Left lung (tissue), 10 donors: Measurements from ENCODE around the gene ATXN10. TPM values are rescaled to one million over a fixed set of nuclear protein-coding genes. Genes with fewer than 3 reads are reported as not detected.
"Not testable (repeated sequence)": the region's sequence is repeated elsewhere in the genome, so short reads cannot be mapped to it uniquely, and the experiment has no call there.

Source experiments
- ATAC-seq: fragments of 200-7000 bp; cut with Tn5 transposase; one replicate; pipeline ENCODE4 v1.9.1; 2020; ENCODE audit warnings: moderate library complexity
- DNase-seq, 4 donors: peaks; one replicate each; pipeline ENCODE4 v3.0.0-alpha.2; 2013 to 2020
- H3K27ac ChIP-seq, 2 donors: fragments of 200-600 bp; sonication (generic) in 1 of 2; one replicate each; pipeline versions ENCODE4 v1.5.0 to v1.8.0; 2020 to 2021
- H3K27me3 ChIP-seq, 2 donors: fragments of 200-600 bp; sonication (generic) in 1 of 2; one replicate each; pipeline versions ENCODE4 v1.5.0 to v1.8.0; 2020 to 2021
- H3K36me3 ChIP-seq, 2 donors: fragments of 200-600 bp; sonication (generic) in 1 of 2; one replicate each; pipeline versions ENCODE4 v1.5.0 to v1.8.0; 2020 to 2021
- H3K4me1 ChIP-seq, 2 donors: fragments of 200-600 bp; one replicate each; pipeline ENCODE4 v1.8.0; 2021
- H3K4me3 ChIP-seq, 2 donors: fragments of 200-600 bp; sonication (generic) in 1 of 2; one replicate each; pipeline versions ENCODE4 v1.5.0 to v1.8.0; 2020 to 2021; ENCODE audit warnings: mild to moderate bottlenecking in 1 of 2
- H3K9me3 ChIP-seq, 2 donors: fragments of 200-600 bp; sonication (generic) in 1 of 2; one replicate each; pipeline versions ENCODE4 v1.5.0 to v1.8.0; 2020 to 2021
- intact Hi-C, 2 donors: fragments of 100-400 bp; cut with DNase I; formaldehyde crosslinking; loops; one replicate each; pipeline versions ENCODE4 v1.11.2 to v1.14.2; 2022
- polyA plus RNA-seq, 6 donors: library from polyadenylated mRNA; unstranded; fragments of 120-200 nt; gene quantifications; one replicate each; pipeline ENCODE4 v1.2.1, GENCODE V29; 2013; ENCODE audit not compliant: insufficient read length in 6 of 6
- total RNA-seq, 2 donors: library from RNA; stranded (reverse); fragmentation: NEBNext Ultra II Directional; extraction: Animal tissue kit (Norgen Biotek cat#: 25700); gene quantifications; one replicate each; pipeline ENCODE4 v1.2.1, GENCODE V29; 2021
- TF ChIP-seq, protein P1 (sequence below), 2 donors: fragments of 200-600 bp; sonication (generic) in 1 of 2; IDR thresholded peaks; one replicate each; pipeline versions ENCODE4 v1.5.0 to v1.8.0; 2021; ENCODE audit warnings: antibody characterized with exemption in 2 of 2
- donor health status: DM: no; HTN: yes; CAD: no.
- donor health status: DM: no; HTN: no; CAD: no.

The ATXN10 gene
- total and polyA plus RNA-seq, 8 donors, result 117 to 281 (median 237) TPM

GRCh38 chr22:45678961-45679912 lies 7.6 kb downstream of the ATXN10 start:
- H3K27ac ChIP-seq, result no peak overlapping the region
- no peak for ATAC-seq

DNA sequence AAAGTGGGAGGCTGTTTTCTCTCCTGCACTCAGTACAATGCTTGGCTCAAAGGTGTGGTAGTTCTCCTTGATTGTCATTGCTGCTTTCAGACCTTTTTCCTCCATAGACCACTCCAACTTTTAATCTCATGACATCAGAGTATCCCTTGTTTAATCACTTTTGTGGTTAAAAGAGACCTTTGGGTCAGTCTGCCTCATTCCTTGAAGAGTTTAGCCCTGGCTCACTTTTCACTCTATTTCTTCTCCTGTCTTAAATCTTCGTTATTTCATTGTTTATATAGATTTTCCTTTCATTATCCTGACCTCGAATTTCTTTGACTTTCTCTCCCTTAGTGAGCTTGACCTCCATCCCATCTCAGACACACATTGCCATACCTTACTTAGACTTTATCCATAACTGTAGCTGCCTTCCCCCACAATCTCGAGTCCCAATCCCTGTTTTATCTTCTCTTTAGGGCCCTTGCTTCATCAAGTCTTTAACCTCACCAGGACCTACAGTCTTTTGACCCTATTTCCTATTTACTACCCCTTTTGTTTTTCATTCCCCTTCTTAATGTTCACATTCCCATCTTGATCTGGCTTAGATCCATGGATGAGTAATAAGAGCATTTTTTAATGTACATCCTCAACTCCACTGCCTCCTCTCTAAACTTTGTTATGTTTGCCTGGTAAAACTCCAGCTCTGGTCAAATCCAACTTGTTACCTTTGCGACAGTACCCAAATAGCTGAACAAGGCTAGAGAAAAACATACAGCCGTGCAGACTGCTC lies 9.5 kb downstream of the ATXN10 start:
- peaks cover 16 to 47% of the 10 kb centered on the region in 2 donors for H3K4me1 ChIP-seq
- H3K27me3 ChIP-seq, result no peaks in the 10 kb centered on the region
- DNase-seq (no peak), ATAC-seq (no peak)
- H3K4me3 ChIP-seq, result no peak overlapping the region
- H3K27ac ChIP-seq, result no peak overlapping the region
- peaks cover 0 to 5% of the 10 kb centered on the region in 2 donors for H3K36me3 ChIP-seq
- TF ChIP-seq, protein P1, sequence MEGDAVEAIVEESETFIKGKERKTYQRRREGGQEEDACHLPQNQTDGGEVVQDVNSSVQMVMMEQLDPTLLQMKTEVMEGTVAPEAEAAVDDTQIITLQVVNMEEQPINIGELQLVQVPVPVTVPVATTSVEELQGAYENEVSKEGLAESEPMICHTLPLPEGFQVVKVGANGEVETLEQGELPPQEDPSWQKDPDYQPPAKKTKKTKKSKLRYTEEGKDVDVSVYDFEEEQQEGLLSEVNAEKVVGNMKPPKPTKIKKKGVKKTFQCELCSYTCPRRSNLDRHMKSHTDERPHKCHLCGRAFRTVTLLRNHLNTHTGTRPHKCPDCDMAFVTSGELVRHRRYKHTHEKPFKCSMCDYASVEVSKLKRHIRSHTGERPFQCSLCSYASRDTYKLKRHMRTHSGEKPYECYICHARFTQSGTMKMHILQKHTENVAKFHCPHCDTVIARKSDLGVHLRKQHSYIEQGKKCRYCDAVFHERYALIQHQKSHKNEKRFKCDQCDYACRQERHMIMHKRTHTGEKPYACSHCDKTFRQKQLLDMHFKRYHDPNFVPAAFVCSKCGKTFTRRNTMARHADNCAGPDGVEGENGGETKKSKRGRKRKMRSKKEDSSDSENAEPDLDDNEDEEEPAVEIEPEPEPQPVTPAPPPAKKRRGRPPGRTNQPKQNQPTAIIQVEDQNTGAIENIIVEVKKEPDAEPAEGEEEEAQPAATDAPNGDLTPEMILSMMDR (IDR thresholded peaks at IDR 0.05), result no peak
- intact Hi-C loops, result no loop called here
- no peaks in the 10 kb centered on the region for H3K9me3 ChIP-seq

More at GRCh38 chr22:45678961-45679912, 7.6 kb downstream of the ATXN10 start:
- TF ChIP-seq, protein P1 (IDR thresholded peaks at IDR 0.05), result no peak
- Histone ChIP-seq H3K4me1 (peaks cover 12 to 36% of the 10 kb centered on the region in 2 donors), H3K9me3 (no peaks in the 10 kb centered on the region), H3K27me3 (no peaks in the 10 kb centered on the region), H3K36me3 (peaks cover 0 to 5% of the 10 kb centered on the region in 2 donors), H3K4me3 (no peak overlapping the region)
- no peak for DNase-seq
- intact Hi-C loops, result no loop called here

DNA sequence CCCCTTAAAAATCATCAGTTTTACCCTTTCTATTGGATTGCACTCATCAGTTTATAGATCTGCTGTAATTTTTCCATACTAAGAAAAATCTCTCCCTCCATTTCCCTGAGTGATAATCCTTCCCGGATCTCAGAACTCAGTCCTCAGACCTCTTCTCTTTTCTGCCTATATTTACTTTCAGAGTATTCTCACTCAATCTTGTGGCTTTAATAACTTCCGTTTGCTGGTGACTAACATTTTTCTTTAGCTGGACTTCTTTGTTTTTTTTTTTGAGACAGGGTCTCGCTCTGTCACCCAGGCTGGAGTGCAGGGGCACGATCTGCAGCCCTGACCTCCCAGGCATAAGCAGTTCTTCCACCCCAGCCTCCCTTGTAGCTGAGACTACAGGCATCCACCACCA lies 10.4 kb downstream of the ATXN10 start:
- TF ChIP-seq, protein P1 (IDR thresholded peaks at IDR 0.05), result no peak
- Histone ChIP-seq H3K4me3 (no peak overlapping the region), H3K4me1 (peaks cover 21 to 50% of the 10 kb centered on the region in 2 donors), H3K36me3 (no peaks in the 10 kb centered on the region), H3K27ac (no peak overlapping the region), H3K9me3 (no peaks in the 10 kb centered on the region), H3K27me3 (no peaks in the 10 kb centered on the region)
- intact Hi-C loops, result no loop called here
- ATAC-seq (no peak), DNase-seq (no peak)

DNA sequence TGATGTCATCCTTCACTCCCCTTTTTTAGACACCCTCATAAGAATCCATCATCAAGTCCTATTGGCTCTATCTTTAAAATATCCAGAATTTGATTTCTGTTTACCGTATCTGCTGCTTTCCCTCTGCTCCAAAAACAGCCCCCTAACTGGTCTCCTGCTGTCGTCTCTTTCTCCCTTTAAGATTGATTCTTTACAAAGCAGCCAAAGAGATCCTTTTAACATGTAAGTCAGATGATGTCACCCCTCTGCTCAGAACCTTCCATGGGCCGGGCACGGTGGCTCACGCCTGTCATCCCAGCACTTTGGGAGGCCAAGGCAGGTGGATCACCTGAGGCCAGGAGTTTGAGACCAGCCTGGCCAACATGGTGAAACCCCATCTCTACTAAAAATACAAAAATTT lies 11.1 kb downstream of the ATXN10 start:
- H3K27ac ChIP-seq, DNase-seq, H3K27me3 ChIP-seq, H3K4me3 ChIP-seq, intact Hi-C loops, ATAC-seq, H3K36me3 ChIP-seq, H3K9me3 ChIP-seq: not testable (repeated sequence)
- H3K4me1 ChIP-seq, result peaks cover 21 to 50% of the 10 kb centered on the region in 2 donors

DNA sequence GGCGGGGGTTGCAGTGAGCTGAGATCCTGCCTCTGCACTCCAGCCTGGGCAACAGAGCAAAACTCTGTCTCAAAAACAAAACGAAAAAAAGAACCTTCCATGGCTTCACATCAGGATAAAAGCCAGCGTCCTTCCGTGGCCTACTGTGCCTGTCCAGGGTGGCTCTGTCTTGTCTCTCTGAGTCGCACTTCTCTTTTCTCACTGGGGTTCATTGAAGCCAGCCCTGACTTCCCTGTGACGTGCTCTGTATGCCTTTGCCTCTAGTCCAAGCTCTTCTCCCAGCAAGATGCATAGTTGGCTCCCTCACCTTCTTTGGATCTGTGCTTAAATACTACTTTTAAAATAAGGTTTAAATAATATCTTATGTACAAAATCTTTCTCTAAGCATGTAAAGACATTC lies 11.6 kb downstream of the ATXN10 start:
- Histone ChIP-seq H3K4me1 (peaks cover 23 to 51% of the 10 kb centered on the region in 2 donors), H3K27ac (no peak overlapping the region), H3K36me3 (no peaks in the 10 kb centered on the region), H3K9me3 (no peaks in the 10 kb centered on the region), H3K27me3 (no peaks in the 10 kb centered on the region), H3K4me3 (no peak overlapping the region)
- ATAC-seq (peak; percentile 51), DNase-seq (no peak)
- TF ChIP-seq, protein P1 (IDR thresholded peaks at IDR 0.05), result no peak
- intact Hi-C loops, result no loop called here
